NCI-H1930 (cell line): ENCODE results near the gene KPTN.
A peak's percentile ranks its signal among the peaks of the same experiment; 100 is the strongest.

Experiments used
- DNase-seq, 2 experiments: peaks; one replicate each; lab custom pipeline; 2025; lab: John Stamatoyannopoulos, UW

KPTN gene

DNA sequence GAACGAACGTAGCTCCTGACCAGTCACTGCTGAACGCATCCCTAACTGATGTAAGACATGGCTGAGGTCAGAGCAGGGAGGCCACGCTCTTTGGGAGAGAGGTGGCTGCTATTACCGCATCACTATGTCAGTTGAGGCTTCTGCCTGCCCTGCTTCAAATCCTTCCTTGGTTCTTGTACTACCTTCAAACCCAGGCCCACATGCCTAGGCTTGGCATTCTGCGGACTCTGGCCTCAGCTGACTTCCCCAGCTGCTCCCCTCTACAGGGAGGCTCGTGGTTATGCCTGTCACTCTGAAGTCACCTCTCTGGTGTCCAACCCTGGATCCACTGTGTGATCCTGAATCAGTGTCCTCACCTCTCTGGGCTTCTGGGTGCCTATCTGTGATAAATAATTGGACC, 49.9 kb downstream of the KPTN start:
- no peak for DNase-seq

DNA sequence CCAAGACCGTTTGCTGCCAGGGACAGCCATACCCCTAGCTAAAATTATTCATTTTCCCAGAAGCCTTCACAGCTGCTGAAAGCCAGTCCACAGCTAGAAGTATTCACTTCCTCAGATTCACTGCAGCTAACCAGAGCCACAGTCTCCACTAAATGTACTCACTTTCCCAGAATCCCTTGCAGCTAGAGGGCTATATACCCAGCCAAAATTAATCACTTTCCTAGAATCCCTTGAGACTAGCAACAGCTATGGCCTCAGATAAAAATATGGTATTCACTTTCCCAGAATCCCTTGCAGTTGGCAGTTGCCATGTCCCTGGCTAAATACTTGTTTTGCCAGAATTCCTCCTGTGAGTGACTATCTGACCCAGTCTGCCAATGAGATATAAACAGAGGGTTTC, 50.9 kb downstream of the KPTN start:
- no peak for DNase-seq

GRCh38 chr19:47432499-47432898, 51.5 kb downstream of the KPTN start:
- DNase-seq = no peak

GRCh38 chr19:47432091-47432490, 51.9 kb downstream of the KPTN start:
- no peak for DNase-seq

GRCh38 chr19:47430041-47430802, 53.8 kb downstream of the KPTN start:
- no peak for DNase-seq

- no peak for DNase-seq
Measured at GRCh38 chr19:47429140-47429793, 54.8 kb downstream of the KPTN start.

- DNase-seq = peak; percentile 96 to 99
Measured at GRCh38 chr19:47428177-47428894, 55.7 kb downstream of the KPTN start.

GRCh38 chr19:47427241-47428176, 56.5 kb downstream of the KPTN start:
- DNase-seq = peak; percentile 69 to 80
